ENCODE data around the gene SLC16A10.
"Not testable (repeated sequence)": the region's sequence is repeated elsewhere in the genome, so short reads cannot be mapped to it uniquely, and the experiment has no call there.

The SLC16A10 gene

DNA sequence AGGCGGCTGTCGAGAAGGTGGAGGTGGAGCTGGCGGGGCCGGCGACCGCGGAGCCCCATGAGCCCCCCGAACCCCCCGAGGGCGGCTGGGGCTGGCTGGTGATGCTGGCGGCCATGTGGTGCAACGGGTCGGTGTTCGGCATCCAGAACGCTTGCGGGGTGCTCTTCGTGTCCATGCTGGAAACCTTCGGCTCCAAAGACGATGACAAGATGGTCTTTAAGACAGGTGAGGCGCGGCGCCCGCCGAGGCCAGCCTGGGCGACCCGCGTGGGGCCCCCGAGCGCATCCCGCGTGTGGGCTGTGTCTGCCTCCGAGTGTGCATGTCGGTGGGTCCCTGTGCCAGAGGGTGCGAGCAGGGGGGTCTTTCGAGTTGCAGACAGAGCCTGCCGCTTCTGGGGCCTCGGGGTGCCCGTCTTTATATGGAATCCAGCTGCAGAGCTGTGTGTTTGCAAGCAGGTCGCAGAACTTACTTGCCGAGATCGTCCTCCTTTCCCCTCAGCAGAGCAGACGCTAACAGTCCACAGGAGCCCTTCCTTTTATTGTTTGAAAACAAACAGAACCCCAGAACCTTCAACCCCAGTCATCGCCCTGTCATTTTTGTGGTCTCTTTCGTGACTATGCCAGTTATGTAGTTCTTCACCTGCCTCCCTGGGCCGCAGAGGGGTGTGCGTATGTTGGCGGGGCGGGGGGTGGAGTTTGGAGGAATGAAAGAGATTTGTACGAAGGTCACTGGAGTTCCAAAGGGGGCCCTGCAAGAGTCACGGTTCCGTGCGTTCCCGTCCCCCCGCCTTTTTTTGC lies 766 bp downstream of the SLC16A10 start:
- no peak for DNase-seq

DNA sequence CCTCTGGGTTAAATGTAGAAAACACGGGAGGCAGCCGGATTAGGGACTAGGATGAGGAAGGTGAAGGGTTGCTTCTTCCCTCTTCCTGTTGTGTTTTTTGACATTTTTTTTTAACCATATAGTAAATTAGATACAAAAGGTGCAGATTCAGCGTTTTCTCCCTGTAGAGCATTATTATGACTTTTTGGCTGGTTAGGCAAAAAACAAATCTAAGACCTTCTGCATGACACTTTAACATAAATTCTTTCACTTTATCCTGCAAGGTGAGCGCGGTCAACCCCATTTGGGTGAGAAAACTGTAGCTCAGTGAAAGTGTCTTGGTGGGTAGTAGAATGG lies 1.3 kb downstream of the SLC16A10 start:
- DNase-seq, result no peak

GRCh38 chr6:111090766-111091165 lies 3.5 kb downstream of the SLC16A10 start:
- DNase-seq, result no peak

DNA sequence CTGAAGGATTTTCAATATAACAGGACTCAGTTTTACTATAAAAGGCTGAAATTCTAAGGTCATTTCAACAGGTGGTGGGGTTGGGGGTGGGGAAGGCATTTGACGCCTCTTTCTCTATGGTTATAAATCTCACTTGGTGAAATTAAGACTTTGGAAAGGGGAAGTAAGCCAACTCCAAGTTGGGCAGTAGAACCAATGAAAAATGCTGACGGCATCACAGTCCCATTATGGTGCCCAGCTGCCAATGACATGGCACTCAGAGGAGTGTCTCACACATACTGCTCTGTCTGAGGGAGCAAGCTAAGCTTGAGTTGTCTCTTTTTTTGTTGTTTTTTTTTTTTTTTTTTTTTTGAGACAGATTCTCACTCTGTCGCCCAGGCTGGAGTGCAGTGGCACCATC lies 4.7 kb downstream of the SLC16A10 start:
- DNase-seq, result no peak

DNA sequence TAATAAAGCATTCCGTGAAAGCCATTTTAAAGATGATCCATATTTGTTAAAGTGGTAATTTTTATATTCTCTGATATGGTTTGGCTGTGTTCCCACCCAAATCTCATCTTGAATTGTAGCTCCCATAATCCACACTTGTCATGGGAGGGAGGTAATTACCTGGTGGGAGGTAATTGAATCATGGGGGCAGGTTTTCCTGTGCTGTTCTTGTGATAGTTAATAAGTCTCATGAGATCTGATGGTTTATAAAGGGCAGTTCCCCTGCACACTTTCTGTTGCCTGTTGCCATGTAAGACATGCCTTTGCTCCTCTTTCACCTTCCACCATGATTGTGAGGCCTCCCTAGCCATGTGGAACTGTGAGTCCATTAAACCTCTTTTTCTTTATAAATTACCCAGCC lies 8.2 kb downstream of the SLC16A10 start:
- not testable (repeated sequence) for DNase-seq

GRCh38 chr6:111096246-111096645 lies 8.9 kb downstream of the SLC16A10 start:
- no peak for DNase-seq

DNA sequence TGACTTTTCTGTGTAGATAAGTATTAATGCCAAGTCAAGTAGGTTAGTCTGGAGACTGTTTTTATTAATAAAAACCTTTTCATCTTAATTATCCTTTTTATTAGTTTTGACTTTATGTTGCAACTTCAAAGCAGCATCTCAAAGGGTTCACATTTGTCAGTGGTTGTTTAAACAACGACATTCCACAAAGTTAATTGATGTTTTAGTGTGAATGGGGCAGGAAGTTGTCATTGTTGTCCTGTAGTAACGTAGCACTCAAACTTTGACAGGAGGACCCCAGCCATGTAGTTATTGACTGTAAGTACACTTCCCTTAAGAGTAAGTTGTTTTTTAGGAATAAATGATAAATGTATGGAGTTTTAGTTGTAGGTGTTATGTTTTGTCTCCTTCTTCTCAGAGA lies 11.3 kb downstream of the SLC16A10 start:
- DNase-seq, result no peak

GRCh38 chr6:111101987-111102386 lies 14.7 kb downstream of the SLC16A10 start:
- no peak for DNase-seq

- DNase-seq, result no peak
Measured at GRCh38 chr6:111105578-111105977, 18.3 kb downstream of the SLC16A10 start.

GRCh38 chr6:111107589-111107988 lies 20.3 kb downstream of the SLC16A10 start:
- DNase-seq, result no peak

DNA sequence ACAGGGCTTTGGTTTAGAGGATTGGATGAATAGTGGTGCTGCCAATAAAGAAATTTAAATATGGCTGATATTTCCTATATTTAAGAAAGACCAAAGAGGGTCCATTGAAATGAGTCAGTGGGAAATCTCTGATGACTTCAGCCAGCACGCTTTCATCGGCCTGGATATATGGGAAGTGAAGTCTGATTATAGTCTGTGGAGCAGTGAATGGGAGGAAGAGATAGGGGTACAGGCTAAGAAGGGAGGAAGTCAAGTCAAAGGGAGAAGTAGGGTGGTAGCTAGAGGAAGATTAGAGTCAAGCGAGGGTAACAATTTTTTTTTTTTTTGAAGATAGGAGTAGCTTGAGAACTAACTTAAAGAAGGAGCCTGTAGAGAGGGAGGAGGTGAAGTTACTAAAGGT lies 22.7 kb downstream of the SLC16A10 start:
- no peak for DNase-seq

- DNase-seq, result no peak
Measured at GRCh38 chr6:111113336-111114086, 26.2 kb downstream of the SLC16A10 start.

DNA sequence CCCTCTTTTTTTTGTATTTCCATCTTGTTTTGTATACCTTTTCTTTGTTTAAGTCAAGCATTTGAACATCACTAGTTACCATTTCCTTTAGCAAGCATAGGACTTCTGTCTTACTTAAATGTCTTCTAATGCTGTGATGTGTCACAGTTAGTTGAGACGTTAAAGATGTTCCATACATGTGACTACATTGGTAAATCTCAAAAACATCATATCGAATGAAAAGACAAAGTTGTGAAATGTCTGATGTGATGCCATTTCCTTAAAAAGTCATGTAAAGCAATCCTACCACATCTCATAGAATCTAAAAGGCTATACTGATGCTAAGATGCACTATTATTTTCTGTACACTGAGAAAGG lies 26.8 kb downstream of the SLC16A10 start:
- no peak for DNase-seq

GRCh38 chr6:111114482-111114881 lies 27.2 kb downstream of the SLC16A10 start:
- DNase-seq, result no peak

DNA sequence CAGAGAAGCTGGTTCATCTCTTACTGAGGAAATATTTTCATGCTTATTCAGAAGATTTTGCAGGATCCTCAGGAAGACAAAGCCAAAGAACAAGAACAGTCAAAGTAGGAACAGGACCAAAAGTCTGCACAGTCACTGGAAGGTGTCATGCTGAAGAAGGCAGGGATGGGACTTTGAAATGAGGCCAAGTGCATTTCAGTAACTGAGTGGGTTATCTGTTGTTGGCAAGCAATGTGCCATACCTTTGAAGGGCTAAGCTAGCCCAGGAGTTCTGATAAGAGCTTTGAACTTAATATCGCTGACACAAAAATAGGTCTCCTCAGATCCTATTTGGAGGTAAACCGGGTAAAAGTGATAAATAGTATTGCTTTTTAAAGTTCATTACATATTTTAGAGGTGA lies 31.5 kb downstream of the SLC16A10 start:
- no peak for DNase-seq

DNA sequence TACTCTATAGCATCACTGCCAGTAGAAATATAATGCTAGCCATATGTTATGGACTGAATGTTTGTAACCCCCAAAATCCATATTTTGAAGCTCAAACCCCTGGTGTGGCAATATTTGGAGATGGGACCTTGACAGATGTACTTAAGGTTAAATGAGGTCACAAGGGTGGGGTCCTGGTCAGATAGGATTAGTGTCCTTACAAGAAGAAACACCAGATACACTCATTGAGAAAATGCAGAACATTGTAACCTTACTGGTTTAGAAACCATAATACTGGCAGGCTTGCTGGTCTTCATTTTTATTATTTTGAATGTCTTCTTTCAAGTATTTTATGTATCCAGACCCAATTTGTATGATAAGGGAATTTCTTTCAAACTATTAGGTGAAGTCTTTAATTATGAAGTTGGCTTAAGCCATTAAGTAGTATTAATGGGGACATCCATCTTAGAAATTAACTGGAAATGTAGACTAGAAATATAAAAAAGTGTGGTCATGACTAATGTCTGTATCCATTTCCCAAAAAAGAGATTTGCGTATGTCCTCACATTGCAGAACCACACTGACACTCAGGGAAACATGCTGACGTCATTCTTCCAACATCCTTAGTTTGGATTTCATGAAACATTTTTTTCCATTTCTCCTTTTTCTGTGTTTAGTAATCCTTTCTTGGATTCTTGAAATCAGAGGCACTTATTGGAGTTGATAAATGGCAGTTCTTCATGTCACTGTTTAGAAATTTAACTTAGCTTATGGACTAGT lies 32.4 kb downstream of the SLC16A10 start:
- no peak for DNase-seq

DNA sequence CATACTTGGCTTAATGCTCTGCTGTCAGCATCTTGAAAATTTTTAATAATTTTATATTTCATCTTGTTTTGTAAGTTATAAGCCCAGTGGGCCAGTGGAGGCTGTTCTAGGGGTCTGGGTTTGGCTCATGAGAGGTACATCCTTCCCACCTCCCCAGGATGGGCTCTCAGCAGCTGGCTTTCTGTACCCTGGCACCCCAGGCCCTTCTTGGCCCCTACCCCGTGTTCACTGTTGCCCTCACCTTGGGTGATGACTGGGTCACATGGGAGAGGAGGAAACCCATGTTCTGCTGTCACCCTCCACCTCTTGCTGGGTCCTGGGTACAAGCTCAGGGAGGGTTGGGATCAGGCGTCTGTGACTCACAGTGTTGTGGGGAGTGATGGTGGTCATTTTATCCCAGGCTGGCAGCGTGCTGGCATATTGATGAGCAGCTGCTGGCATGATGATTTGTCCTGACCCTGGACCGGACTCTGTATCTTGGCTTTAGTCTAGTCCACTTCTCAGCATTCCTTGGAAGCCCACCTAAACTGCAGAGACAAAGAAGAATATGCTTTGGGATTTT lies 34.6 kb downstream of the SLC16A10 start:
- no peak for DNase-seq

- no peak for DNase-seq
Measured at GRCh38 chr6:111122458-111123286, 35.4 kb downstream of the SLC16A10 start.

- no peak for DNase-seq
Measured at GRCh38 chr6:111124406-111124805, 37.1 kb downstream of the SLC16A10 start.

DNA sequence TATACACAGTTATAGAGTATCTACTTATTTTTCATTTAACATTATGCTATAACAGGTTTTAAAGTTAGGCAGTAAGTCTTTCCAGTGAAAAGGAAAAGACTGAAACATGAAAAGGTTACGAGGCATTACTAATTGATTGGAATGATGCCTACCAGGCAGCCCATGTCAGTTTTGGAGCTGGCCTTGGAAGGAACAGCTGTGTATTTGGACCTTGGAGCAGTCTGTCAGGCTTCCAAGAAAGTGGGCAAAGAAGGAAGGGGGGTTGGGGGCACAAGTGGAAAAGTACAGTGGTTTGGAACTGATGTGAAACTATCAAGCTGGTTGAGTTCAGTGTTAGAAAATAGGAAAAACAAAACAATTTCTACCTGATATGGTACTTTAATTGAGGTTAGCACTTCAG lies 41.7 kb downstream of the SLC16A10 start:
- DNase-seq, result no peak

DNA sequence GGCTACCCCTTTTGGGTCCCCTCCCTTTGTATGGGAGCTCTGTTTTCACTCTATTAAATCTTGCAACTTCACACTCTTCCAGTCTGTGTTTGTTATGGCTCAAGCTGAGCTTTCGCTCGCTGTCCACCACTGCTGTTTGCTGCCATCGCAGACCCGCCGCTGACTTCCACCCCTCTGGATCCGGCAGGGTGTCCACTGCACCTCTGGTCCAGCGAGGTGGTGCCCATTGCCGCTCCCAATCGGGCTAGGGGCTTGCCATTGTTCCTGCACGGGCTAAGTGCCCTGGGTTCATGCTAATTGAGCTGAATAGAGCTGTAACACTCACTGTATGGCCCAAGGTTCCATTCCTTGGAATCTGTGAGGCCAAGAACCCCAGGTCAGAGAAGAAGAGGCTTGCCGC lies 43.7 kb downstream of the SLC16A10 start:
- not testable (repeated sequence) for DNase-seq

DNA sequence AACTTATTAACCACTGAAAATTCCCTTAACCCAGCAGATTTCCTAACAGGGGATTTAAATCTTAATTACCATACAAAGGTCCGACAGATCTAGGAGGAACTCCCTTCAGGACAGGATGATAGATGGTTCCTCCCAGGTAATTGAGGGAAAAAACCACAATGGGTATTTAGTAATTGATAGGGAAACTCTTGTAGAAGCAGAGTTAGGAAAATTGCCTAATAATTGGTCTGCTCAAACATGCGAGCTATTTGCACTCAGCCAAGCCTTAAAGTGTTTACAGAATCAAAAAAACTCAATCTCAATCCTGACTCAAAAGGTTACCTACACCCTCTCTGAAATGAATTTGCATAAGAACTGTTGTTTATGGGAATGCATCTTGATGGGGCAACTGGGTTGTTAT lies 45.4 kb downstream of the SLC16A10 start:
- DNase-seq, result not testable (repeated sequence)

Measured in NCI-H524 treated with DMSO at 0.1 percent for 48 hours (cell line).